ENCODE measurements around the gene STAT6. TPM values are rescaled to one million over a fixed set of nuclear protein-coding genes. Genes with fewer than 3 reads are reported as not detected.

Gene STAT6
- total and polyA plus RNA-seq, 2 of the 8 experiments (the other 6 are each of a cell fraction or from before 2014, with no cell fraction given), result 32.9 to 38.7 TPM

- no peak for TF ChIP-seq CHD7 (IDR thresholded peaks at IDR 0.05; ENCODE audit: insufficient replicate concordance, low read length)
- TF ChIP-seq FOSL1 (IDR thresholded peaks at IDR 0.05; ENCODE audit: insufficient read depth, low read depth, low read length), result no peak
- TF ChIP-seq RAD21 (IDR thresholded peaks at IDR 0.05 in 1 of 2, conservative IDR thresholded peaks at IDR 0.05 in 1 of 2; ENCODE audit: low read depth in 2 of 2, low read length in 2 of 2), result no peak
- TF ChIP-seq YY1 (IDR thresholded peaks at IDR 0.05; ENCODE audit: low read depth, low read length), result no peak
- TF ChIP-seq ATF3 (IDR thresholded peaks at IDR 0.05; ENCODE audit: insufficient read depth, low read depth, low read length), result no peak
- no peak for TF ChIP-seq RXRA (IDR thresholded peaks at IDR 0.05; ENCODE audit: insufficient read depth, low read depth, low read length)
- TF ChIP-seq CTCF (IDR thresholded peaks at IDR 0.05; ENCODE audit: control extremely low read depth in 1 of 3, insufficient read depth in 1 of 3, low read depth in 1 of 3, low read length in 3 of 3), result no peak
- TF ChIP-seq KDM5A (IDR thresholded peaks at IDR 0.05; ENCODE audit: low read length), result no peak
Measured at GRCh38 chr12:57160741-57161140, 49.6 kb upstream of the STAT6 start (continued).

Measured in H1 (cell line).